Skin of body (tissue), 2 donors: ENCODE results near the gene ZBTB7C. TPM values are rescaled to one million over a fixed set of nuclear protein-coding genes. Genes with fewer than 3 reads are reported as not detected.

Experiments
- DNase-seq: peaks from one replicate; lab custom pipeline; 2025; lab: John Stamatoyannopoulos, UW
- total RNA-seq: library from RNA; depleted of rRNA; stranded (reverse); fragments of >200 nt; gene quantifications from one replicate; pipeline ENCODE4 v1.2.3, GENCODE V29; 2014

The ZBTB7C gene
- total RNA-seq, 1 donor from 2014 or later = 6.3 TPM

DNA sequence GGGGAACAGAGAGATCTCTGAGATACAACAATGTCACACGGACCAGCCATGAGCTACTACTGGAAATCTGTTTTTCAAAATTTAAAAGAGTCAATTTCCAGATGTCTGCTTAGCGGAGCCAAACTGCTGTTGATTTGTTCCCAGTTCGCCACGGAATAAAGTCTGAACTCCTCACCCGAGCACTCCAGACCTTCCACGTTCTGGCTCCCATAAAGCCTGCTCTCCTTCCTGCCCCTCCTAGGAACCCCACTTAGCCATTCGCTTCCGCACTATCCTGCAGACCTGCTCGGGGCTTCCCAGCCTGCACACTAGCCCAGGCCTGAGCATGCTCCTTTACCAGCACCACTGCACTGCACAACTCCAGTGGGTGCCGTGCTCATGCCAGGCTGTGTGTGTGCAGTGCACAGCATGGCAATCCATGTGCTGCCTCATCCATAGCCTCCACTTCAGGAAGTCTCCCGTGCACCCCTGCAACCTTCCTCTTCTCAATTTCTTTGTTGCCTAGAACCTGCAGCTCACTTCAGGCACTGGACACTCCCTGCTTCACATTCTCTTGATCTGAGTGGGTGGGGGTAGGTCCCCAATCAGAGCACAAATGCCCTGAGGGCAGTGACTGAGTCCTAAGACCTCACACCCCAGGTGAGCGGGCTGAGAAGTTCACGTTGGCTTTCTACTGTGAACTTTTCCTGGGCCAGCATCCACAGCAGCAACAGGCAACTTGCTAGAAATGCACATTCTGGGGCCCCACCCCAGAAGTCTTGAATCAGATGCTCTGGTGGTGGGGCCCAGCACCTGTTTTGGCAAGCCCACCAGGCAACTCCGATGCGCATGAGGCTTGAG lies 53.7 kb downstream of the ZBTB7C start:
- DNase-seq = peak; percentile 36

- DNase-seq = no peak
Observed at GRCh38 chr18:48354746-48355260, 54.4 kb downstream of the ZBTB7C start.

DNA sequence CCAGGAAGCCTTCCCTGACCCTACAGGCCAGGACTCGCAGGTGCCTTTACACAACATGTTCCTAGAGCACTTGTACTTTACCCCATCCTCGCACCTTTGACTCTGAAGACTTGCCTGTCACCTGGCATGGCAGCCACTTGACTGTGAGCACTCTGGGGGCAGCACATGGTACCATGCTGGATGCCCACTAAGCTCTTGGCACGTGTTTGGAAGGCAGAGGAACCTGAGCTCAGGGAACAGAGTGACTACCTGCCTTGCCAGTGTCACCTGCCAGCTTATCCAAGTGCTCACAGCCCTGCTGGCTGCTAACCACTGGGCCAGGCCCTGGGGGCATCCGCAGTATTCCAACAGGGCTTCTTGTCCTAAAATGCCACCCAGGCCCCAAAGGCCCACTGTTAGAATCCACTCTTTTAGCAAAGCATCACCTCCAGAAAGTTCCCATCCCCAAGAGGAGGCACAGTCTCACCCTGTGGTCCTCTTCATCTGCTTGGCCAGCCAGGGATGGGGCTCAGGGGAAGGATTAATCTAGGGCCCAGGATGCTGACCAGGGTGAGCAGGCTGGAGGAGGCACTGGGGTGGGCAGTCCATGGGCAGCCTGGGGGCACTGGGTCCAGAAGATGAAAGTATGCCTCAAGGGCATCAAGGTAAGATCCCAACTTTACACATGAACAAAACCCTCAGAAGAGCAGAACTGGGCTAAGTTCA lies 57.0 kb downstream of the ZBTB7C start:
- no peak for DNase-seq

DNA sequence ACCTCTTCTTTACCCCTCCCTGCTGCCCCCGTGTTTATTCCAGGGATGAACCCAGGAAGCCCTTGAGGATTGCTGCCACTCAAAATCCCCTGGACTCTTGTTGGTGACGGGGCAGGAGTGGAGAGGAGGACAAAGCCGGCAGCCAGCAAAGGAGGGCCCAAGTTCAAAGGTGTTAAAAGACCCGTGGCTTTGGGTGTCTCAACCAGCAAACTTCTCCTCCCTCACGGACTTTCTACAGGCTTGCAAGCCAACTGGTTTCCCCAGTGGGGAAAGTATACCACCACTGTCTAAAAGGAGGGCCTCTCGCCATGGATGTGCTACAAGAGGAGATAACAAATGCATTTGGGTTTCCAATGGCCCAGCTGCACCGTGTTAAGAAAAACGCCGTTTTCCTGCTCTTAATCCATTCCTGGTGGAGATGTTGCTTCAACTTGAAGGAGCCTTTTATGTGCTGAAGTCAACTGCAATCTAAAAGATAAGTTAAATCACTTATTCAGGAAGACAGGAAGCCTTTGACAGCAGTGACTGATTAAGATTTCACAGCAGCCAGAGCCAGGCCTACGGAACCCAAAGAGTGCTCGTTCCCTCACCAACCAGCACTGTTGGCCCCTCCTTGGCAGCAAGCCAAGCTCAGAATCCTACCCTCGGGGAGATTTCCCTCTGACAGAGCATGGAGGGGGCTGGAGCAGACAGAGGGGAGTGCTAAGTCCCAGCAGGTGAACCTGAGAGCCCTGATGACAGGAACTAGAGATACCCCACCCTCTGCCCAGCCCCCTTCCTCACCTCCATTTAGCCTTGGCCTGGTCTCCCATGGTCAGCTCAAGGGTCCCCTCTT lies 57.8 kb downstream of the ZBTB7C start:
- DNase-seq = no peak

DNA sequence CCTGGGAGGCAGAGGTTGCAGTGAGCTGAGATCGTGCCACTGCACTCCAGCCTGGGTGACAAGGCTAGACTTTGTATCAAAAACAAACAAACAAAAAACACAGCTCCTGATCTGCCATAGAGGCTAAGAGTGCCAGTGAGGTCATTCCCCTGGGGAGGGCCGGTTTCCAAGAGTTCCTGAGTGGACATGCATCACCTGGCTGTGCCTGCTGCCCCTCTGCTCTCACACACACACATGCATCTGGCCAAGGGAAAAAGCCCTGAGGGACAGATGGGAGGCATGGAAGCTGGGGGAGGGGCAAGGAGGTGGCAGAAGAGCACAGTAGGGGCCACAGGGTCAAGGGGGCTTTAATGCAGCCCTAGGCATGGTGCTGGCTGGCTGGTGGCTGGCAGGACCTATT lies 60.4 kb downstream of the ZBTB7C start:
- no peak for DNase-seq

DNA sequence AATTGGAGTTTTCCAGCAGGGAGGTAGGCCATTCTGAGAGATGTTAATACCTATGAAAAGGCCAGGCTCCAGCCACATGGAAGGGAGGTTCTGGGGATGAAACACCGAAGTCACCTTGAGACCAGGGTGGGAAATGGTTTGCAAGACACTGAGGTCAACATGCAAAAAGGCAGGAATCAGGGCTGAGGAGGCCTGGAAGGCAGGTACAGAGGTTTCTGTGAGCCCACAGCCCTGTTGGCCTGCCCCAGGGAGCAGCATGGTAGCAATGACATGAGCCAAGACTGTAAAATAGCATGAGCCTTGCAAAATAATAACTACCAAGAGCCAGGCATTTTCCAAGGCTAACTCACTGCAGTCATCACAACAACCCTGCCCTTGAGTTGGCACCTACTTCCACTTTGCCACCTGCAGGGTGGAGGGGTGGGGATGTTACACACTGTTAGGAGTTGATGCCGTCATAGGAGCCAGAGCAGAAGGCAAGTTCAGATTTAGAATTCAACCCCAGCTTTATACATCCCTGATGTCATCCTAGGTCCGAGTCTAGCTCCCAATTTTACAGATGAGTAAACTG lies 61.3 kb downstream of the ZBTB7C start:
- DNase-seq = no peak

- DNase-seq = no peak
Observed at GRCh38 chr18:48345596-48345995, 63.6 kb downstream of the ZBTB7C start.

DNA sequence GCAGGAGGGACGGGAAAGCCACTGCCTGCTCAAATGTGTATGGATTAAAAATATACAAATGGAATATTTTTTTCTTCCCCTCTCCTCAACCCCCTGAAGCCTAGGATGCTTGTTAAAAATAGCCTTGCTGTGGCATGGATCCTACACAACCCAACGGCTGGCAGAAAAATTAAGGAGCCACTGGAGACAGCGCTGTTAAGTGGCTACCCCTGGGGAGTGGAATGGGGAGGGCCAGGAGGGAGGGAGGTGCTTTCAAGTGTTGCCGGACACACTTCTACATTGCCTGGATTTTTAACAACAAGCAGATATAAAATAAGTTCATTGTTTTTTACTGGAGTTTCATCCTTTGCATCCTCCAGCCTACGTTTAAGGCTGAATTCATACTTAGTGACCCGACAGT lies 66.6 kb downstream of the ZBTB7C start:
- DNase-seq = no peak

GRCh38 chr18:48342125-48342524 lies 67.1 kb downstream of the ZBTB7C start:
- no peak for DNase-seq

GRCh38 chr18:48340560-48340959 lies 68.6 kb downstream of the ZBTB7C start:
- peak; percentile 1 for DNase-seq

DNA sequence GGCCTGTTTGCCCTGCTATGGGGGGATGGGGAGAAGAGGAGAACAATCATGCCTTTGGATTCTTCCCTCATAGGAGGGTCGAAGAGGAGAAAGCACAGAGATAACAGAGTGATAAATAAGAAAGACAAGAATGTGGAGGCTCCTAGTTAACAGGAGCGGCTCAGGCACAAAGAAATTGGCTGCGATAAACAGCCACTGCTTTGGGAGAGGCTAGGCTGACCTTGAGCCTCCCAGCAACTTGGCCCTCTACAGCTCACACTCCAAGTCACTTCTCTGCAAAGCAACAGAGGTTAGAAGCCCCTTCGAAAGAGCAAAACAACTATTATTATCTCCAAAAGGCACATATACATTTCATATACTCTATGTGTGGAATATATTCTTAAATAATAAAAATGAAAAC lies 69.5 kb downstream of the ZBTB7C start:
- no peak for DNase-seq

DNA sequence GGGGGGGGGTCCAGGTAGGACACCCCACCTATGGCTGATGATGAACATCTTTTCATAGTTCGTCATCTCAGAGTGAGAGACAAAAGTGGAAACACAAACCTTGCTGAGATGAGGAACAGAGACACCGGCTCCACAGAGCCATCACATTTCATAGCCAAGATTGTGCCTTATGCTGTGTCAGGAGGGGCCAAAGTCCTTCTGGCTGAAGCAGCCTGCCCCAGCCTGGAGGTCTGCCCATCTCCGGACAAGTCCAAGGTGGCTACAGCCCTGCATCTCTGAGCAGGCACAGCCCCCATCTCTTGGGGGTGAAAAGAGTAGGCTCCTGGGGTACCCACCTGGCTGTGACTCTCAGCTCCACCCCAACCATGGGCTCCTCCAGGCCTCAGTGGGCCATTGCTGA lies 70.3 kb downstream of the ZBTB7C start:
- no peak for DNase-seq

GRCh38 chr18:48337053-48337452 lies 72.1 kb downstream of the ZBTB7C start:
- no peak for DNase-seq

DNA sequence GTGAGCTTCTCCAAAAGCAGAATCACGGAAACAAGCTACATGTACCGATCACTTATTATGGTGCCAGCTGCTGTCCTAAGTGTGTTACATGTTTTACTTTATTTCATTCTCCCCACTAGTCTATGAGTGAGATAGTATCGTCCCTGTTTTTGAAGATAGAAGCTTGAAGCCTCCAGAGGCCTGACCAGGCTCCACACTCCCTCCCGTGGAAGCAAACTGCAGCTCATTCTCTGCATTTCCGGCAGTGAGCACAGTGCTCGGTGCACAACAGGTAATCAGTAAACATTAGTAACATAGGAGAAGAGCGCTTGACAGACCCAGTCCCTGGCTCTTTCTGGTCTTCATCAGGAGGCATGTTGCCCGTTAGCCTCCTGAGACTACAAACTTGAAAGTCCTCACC lies 72.9 kb downstream of the ZBTB7C start:
- DNase-seq = no peak

GRCh38 chr18:48335829-48336228 lies 73.4 kb downstream of the ZBTB7C start:
- no peak for DNase-seq

- no peak for DNase-seq
Observed at GRCh38 chr18:48334845-48335244, 74.3 kb downstream of the ZBTB7C start.

GRCh38 chr18:48333563-48333962 lies 75.6 kb downstream of the ZBTB7C start:
- DNase-seq = no peak

DNA sequence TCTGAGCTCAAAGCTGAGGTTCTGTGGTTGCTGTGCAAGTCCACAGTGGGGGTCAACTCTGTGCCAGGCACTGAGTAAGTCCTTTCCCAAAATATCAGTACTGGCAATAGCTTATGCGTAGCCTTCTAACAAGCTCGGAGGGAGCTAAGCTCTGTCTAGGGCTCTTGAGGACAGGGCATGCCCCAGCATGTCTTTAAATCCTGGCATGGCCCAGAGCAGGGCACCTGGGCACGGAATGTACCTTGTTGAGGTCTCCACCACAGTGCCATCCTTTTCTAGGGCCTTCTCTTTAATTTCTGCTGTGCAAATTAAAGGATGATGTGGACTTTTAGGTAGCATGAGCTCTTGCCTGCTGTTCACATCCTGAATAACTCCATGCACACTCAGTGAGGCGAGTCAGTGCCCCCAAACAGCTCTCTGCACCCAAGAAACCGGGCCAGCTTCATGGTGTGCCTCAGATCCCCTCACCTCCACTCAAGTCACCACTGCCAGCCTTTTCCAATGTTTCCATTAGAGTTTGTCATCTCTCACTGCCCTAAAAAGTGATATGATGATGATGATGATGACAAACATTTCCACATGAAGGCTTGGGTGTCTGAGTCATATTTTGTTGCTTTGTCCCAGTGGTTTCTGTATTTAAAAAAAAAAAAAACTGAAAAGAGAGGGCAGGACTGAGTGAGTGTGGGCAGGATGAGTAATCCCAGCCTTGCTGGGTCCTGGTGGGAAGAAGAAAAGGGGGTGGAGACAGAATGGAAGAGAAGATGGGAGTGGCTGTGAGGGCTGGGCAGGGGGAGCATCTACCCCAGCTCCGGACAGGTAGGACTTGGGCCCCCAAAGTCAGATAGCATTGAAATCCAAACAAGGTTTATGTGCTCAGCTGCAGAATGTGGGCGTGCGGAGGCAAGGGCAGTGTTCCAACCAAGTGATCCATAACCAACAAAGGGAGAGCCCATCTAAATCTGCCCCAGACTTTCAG lies 78.9 kb downstream of the ZBTB7C start:
- DNase-seq = no peak

DNA sequence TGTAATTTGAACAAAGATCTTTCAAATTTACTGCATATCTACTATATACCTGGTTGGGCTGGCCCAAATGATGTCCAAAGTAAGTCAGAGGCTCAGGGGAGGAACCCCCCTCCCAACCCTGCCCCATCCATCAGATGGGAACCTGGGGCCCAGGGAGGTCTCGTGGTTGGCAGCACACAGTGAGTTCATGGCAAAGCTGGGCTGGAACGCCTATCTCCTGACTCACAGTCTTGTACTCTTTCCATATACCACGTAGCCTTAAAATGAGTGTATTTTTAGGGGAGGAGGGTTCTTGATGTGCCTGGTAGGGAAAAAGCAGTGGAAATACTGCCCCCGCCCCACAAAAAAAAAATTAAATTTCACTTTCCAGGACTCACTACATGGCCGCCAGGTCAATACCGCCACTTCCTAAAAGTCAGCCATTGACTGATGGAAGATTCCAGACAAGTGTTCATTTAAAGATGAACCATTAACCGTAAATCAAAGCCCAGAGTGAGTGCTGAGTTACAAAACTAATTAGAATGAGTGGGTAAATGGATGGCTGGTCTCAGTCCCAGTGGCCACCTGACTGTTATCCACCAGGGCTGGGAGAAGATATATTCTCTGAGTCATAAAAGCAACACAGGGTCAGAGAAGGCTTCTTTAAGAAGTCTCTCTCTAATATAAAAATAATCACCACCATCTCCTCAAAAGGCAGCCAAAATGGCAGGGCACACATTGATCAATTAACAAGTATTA lies 80.5 kb downstream of the ZBTB7C start:
- DNase-seq = no peak
